ENCODE data around the gene ABTB2. TPM values are rescaled to one million over a fixed set of nuclear protein-coding genes. Genes with fewer than 3 reads are reported as not detected.

Gene ABTB2
- total RNA-seq, 6 experiments from 2014 or later, result 6.0 to 14.9 (median 10.0) TPM

- H3K9me3 ChIP-seq, result no peaks in the 10 kb centered on the region
- DNase-seq (no peak), ATAC-seq (peak; percentile 38 to 83 (median 60))
- no peaks in the 10 kb centered on the region for H3K4me1 ChIP-seq
- TF ChIP-seq POLR2A (IDR thresholded peaks at IDR 0.05), result no peak
- TF ChIP-seq, protein P1, sequence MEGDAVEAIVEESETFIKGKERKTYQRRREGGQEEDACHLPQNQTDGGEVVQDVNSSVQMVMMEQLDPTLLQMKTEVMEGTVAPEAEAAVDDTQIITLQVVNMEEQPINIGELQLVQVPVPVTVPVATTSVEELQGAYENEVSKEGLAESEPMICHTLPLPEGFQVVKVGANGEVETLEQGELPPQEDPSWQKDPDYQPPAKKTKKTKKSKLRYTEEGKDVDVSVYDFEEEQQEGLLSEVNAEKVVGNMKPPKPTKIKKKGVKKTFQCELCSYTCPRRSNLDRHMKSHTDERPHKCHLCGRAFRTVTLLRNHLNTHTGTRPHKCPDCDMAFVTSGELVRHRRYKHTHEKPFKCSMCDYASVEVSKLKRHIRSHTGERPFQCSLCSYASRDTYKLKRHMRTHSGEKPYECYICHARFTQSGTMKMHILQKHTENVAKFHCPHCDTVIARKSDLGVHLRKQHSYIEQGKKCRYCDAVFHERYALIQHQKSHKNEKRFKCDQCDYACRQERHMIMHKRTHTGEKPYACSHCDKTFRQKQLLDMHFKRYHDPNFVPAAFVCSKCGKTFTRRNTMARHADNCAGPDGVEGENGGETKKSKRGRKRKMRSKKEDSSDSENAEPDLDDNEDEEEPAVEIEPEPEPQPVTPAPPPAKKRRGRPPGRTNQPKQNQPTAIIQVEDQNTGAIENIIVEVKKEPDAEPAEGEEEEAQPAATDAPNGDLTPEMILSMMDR (IDR thresholded peaks at IDR 0.05), result no peak
- intact Hi-C loops (cut with DNase I), result no loop called here
- H3K4me3 ChIP-seq, result no peak overlapping the region
- H3K27me3 ChIP-seq, result no peaks in the 10 kb centered on the region
- no peak overlapping the region for H3K27ac ChIP-seq
- 40% methylated on average over 5 of the region's 9 CpGs for WGBS (ENCODE audit: insufficient coverage, low coverage, low lambda C conversion rate, missing lambda C conversion rate)
- H3K36me3 ChIP-seq, result no peaks in the 10 kb centered on the region
Observed at GRCh38 chr11:34234086-34234740, 123.6 kb downstream of the ABTB2 start.

DNA sequence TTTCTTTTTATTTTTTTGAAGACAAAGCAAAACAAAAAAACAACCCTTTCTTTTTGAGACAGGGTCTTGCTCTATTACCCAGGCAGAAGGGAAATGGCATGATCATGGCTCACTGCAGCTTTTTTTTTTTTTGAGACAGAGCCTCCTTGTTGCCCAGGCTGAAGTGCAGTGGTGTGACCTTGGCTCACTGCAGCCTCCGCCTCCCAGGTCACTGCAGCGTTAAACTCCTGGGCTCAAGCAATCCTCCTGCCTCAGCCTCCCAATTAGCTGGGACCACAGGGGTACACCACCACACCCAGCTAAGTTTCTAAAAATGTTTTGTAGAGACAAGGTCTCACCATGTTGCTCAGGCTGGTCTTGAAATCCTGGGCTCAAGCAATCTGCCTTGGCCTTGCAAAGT, 124.6 kb downstream of the ABTB2 start:
- ATAC-seq, result no peak
- WGBS (ENCODE audit: insufficient coverage, low coverage, low lambda C conversion rate, missing lambda C conversion rate), result no CpG with 5 or more reads among the region's 2 CpGs
- DNase-seq, result no peak
- intact Hi-C loops (cut with DNase I), result no loop called here
- Histone ChIP-seq H3K27me3 (no peaks in the 10 kb centered on the region), H3K9me3 (no peaks in the 10 kb centered on the region), H3K4me1 (no peaks in the 10 kb centered on the region), H3K27ac (no peak overlapping the region), H3K4me3 (no peak overlapping the region), H3K36me3 (no peaks in the 10 kb centered on the region)
- no peak for TF ChIP-seq POLR2A (IDR thresholded peaks at IDR 0.05)
- TF ChIP-seq, protein P1 (IDR thresholded peaks at IDR 0.05), result no peak

- H3K27ac ChIP-seq, result no peak overlapping the region
- no peaks in the 10 kb centered on the region for H3K4me1 ChIP-seq
- H3K36me3 ChIP-seq, result no peaks in the 10 kb centered on the region
- no peak for DNase-seq
- H3K9me3 ChIP-seq, result no peaks in the 10 kb centered on the region
- WGBS (ENCODE audit: insufficient coverage, low coverage, low lambda C conversion rate, missing lambda C conversion rate), result 73% methylated on average over 3 of the region's 4 CpGs
- TF ChIP-seq, protein P1 (IDR thresholded peaks at IDR 0.05), result no peak
- no peak for TF ChIP-seq POLR2A (IDR thresholded peaks at IDR 0.05)
- intact Hi-C loops (cut with DNase I), result no loop called here
- H3K4me3 ChIP-seq, result no peak overlapping the region
- H3K27me3 ChIP-seq, result no peaks in the 10 kb centered on the region
- no peak for ATAC-seq
Observed at GRCh38 chr11:34232807-34233206, 125.0 kb downstream of the ABTB2 start.

DNA sequence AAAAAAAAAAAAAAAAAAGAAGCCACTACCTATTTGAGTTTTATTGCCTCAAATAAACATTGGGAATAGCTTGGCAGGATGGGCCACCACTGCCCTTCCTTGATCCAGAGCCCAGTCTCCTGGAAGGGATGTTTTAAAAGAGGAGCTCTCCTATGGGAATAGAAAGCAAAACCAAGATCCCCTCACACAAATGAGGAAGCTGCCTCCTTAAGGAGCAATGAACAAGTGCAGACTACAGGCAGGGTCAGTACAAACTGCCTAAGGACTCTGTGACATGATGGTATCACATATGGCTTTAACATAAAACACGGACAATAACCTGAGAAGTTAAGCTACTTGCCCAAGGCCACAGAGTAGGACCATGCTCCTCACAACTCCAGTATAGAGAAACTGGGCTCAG, 131.6 kb downstream of the ABTB2 start:
- Histone ChIP-seq H3K27ac (no peak overlapping the region), H3K4me1 (peaks cover 0 to 3% (median 0%) of the 10 kb centered on the region in 4 donors), H3K36me3 (no peaks in the 10 kb centered on the region), H3K4me3 (no peak overlapping the region), H3K9me3 (no peaks in the 10 kb centered on the region), H3K27me3 (no peaks in the 10 kb centered on the region)
- ATAC-seq (peak in 3 of 4 donors; percentile 16 to 40 (median 25)), DNase-seq (no peak)
- intact Hi-C loops (cut with DNase I), result no loop called here
- no peak for TF ChIP-seq POLR2A (IDR thresholded peaks at IDR 0.05)
- TF ChIP-seq, protein P1 (IDR thresholded peaks at IDR 0.05), result no peak
- 83% methylated on average over 1 of the region's 1 CpG for WGBS (ENCODE audit: insufficient coverage, low coverage, low lambda C conversion rate, missing lambda C conversion rate)

All from right lobe of liver (tissue), 6 donors.